GM18873 (cell line): Measurements from ENCODE around the gene EGF.

Source experiments
- ATAC-seq: cut with Tn5 transposase; IDR thresholded peaks from one replicate; pipeline ENCODE4 v1.9.1; 2021; ENCODE audit warnings: mild to moderate bottlenecking, moderate library complexity, moderate number of reproducible peaks; ENCODE audit not compliant: unreplicated experiment, low FRiP score

Gene EGF

GRCh38 chr4:109989618-109990017 lies 76.9 kb downstream of the EGF start:
- no peak for ATAC-seq

GRCh38 chr4:109990261-109991257 lies 77.9 kb downstream of the EGF start:
- ATAC-seq = peak; percentile 79

- no peak for ATAC-seq
These were observed 80.4 kb downstream of the EGF start for GRCh38 chr4:109993116-109993515.

- peak; percentile 65 for ATAC-seq
These were observed 81.7 kb downstream of the EGF start for GRCh38 chr4:109994415-109994827.

GRCh38 chr4:109996526-109996925 lies 83.8 kb downstream of the EGF start:
- ATAC-seq = no peak

GRCh38 chr4:109998867-109999584 lies 86.3 kb downstream of the EGF start:
- peak; percentile 35 for ATAC-seq

GRCh38 chr4:109999585-109999912 lies 86.9 kb downstream of the EGF start:
- ATAC-seq = no peak

- no peak for ATAC-seq
These were observed 89.6 kb downstream of the EGF start for GRCh38 chr4:110002326-110002725.

- no peak for ATAC-seq
These were observed 90.9 kb downstream of the EGF start for GRCh38 chr4:110003401-110004187.

GRCh38 chr4:110004556-110004955 lies 91.9 kb downstream of the EGF start:
- ATAC-seq = no peak

GRCh38 chr4:110005461-110006056 lies 92.9 kb downstream of the EGF start:
- ATAC-seq = peak; percentile 76

- no peak for ATAC-seq
These were observed 94.5 kb downstream of the EGF start for GRCh38 chr4:110007217-110007616.

GRCh38 chr4:110008540-110008939 lies 95.9 kb downstream of the EGF start:
- ATAC-seq = no peak

- ATAC-seq = no peak
These were observed 96.9 kb downstream of the EGF start for GRCh38 chr4:110009550-110009949.

GRCh38 chr4:110010797-110011196 lies 98.1 kb downstream of the EGF start:
- ATAC-seq = no peak

- ATAC-seq = no peak
These were observed 100.2 kb downstream of the EGF start for GRCh38 chr4:110012917-110013316.

- ATAC-seq = no peak
These were observed 101.5 kb downstream of the EGF start for GRCh38 chr4:110014233-110014632.

GRCh38 chr4:110019153-110019552 lies 106.5 kb downstream of the EGF start:
- ATAC-seq = no peak

- no peak for ATAC-seq
These were observed 107.5 kb downstream of the EGF start for GRCh38 chr4:110020139-110020538.

GRCh38 chr4:110020646-110021443 lies 108.2 kb downstream of the EGF start:
- no peak for ATAC-seq
